PC-9 (cell line): ENCODE measurements around the gene ITGB5.

Experiments
- CTCF ChIP-seq: fragments of 200-600 bp; sonication (generic); conservative IDR thresholded peaks from 2 replicates; pipeline ENCODE4 v1.6.1; 2017; ENCODE audit warnings: mixed run types, antibody characterized with exemption, mild to moderate bottlenecking, moderate library complexity
- EZH2 ChIP-seq: fragments of 200-600 bp; sonication (generic); IDR thresholded peaks from 2 replicates; pipeline ENCODE4 v1.8.0; 2017; ENCODE audit warnings: antibody characterized with exemption, low read depth

DNA sequence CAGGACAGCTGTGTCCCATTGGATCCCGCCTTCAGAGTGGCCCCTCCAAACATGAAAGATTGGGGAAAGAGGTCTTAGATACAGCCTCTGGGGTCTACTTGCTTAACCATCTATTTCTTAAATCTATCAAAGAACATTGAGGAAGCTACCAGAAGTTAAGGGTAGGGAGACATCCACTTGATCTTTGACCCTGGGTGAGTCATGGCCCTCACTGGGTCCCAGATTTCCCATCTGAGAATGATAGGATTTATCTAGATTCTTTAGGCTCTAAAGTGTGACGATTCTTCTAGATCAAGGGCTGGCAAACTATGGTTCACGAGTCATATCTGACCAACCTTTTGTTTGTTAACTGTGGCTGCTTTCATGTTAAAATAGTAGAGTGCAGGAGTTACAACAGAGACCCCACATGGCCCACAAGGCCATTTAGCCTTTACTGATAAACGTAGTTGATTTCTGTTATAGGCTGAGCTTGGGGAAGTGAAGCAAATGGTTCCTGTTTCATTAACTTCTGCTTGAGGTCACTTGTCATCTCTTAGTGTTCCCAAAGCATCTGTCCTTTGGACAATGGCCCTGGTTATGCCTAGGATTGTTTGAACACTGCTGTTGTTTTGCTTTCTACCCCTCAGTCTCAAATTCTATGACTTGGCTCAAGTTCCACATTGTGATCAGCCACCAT lies 39.4 kb upstream of the ITGB5 start:
- no peak for TF ChIP-seq CTCF
- no peak for TF ChIP-seq EZH2
